Activated CD8-positive, alpha-beta memory T cell treated with anti-CD3 and anti-CD28 coated beads for 36 hours (primary cell): ENCODE results near the gene LRRC42. TPM values are rescaled to one million over a fixed set of nuclear protein-coding genes. Genes with fewer than 3 reads are reported as not detected.

ENCODE experiments used
- CTCF ChIA-PET: fragments of 350-600 bp; sonication (Branson Sonifier 250); formaldehyde crosslinking; loops from one replicate; lab custom pipeline; 2021; ENCODE audit warnings: antibody characterized with exemption; lab: Charles Lee
- POLR2A ChIA-PET: fragments of 350-600 bp; sonication (Branson Sonifier 250); formaldehyde crosslinking; loops from one replicate; lab custom pipeline; 2021; ENCODE audit warnings: antibody characterized with exemption; lab: Charles Lee
- total RNA-seq, 2 experiments: library from RNA; stranded (reverse); gene quantifications; one replicate each; pipeline ENCODE4 v1.2.3, GENCODE V29; 2021

LRRC42 gene
- total RNA-seq, 2 experiments from 2014 or later: 26.9 to 28.1 TPM

DNA sequence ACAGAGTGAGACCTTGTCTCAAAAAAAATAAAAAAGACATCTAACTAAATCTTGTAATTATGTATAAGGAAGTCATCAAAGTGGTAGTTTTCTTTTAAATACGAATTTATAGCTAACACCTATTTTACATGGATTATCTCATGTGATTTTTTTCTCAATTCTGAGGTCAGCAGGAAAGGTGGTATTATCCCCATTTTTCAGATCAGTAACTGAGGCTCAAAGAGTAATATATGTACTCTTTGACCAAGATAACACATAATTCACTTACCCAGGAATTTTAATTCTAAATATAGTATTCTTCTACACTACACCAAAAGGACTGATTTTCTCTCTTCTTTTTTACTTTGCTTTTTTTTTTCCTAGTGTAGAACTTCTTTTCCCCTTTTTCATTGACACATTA is 9.7 kb upstream of the LRRC42 start:
- POLR2A ChIA-PET: no interaction called here
- CTCF ChIA-PET: interaction anchor here (1.0 kb wide), 1 partner anchor 15 kb away, joined by 4 read pairs; no protein-coding TSS in a partner anchor

DNA sequence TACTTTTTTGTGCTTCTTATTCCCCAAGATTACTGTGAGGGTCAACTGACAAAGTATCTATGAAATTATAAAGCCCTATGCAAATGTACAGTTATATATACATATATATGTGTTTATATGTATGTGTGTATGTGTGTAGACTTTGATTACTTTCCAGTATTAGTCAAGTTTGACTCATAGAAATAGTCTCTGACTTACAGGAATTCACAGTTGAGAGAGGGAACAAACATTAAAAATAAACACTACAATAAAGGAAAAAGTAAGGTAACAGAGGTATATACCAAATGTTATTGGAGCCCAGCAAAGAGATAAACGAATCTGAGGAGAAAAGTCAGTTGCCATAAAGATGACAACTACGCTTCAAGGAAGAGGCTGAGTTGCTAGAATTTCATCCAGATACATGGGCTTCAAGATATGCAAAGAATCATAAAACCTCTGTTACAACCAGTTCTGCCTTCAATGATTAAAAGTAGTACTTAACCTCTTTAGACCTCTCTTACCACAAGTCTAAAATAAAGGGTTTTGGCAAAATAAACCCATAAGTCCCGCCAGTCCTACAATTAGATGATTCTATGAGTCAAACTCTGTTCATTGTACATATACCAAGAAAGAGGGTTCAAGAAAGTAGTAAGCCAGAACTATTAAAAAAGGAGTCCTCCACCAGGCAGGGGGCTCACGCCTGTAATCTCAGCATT is 7.9 kb upstream of the LRRC42 start:
- CTCF ChIA-PET: no interaction called here
- POLR2A ChIA-PET: no interaction called here

DNA sequence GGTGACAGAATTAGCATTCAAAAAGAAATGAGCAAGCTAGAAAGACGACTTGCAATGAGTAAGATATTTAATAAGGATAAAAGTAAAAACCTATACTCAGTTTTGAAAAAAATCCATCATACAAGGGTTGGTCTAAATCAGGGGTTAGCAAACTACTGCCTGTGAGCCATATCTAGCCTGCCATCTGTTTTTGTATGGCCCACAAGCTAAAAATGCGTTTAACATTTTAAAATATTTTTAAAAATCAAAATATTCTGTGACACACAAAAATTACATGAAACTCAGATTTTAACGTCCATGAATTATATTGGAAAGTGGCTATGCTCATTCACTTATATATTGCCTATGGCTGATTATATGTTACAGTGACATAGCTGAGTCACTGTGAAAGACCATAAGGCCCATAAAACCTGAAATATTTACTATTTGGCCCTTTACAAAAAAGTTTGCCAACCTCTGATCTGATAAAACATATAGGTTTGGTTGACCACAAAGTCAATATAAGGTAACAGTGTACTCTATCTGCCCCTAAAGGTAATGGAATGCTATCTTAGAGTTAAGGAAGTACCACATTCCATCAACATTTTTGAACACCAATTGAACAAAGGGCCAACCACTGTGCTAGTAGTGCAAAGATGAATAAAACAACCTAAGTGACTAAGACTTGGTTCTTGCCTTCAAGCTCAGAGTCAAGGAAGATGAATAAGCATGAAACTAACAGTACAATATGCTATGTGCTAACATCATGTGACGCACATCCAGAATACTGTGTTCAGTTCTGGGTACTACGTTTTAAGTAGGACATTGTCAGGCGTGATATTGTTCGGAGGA is 3.8 kb upstream of the LRRC42 start:
- POLR2A ChIA-PET: interaction anchor here (0.8 kb wide), 1 partner anchor 52 kb away, joined by 4 read pairs; the partner anchor contains the start of gene YIPF1
- CTCF ChIA-PET: interaction anchor here (1.2 to 1.7 kb wide), 3 partner anchors 49 to 82 kb away, joined by 3 to 5 read pairs (median 4); partner anchors contain the start of gene YIPF1

DNA sequence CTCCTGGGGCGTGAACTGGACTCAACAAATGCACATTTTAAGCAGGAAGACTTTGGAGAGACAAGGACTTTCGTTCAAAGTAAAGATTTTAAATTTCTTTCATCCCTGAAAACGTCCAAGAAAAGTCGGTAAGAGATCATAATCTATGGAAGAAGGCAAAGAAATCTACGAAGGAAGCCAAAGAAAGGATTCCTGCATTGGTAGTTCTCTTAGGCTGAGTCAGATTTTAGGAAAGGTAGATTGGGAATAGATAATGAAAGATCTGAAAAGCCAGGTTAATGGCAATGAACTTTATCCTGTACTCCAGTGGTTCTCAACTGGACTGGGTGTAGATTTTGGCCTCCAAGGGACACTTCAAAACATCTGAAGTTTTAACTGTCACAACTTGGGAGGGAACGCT is 3.1 kb upstream of the LRRC42 start:
- POLR2A ChIA-PET: interaction anchor here (0.8 kb wide), 1 partner anchor 53 kb away, joined by 4 read pairs; the partner anchor contains the start of gene YIPF1

DNA sequence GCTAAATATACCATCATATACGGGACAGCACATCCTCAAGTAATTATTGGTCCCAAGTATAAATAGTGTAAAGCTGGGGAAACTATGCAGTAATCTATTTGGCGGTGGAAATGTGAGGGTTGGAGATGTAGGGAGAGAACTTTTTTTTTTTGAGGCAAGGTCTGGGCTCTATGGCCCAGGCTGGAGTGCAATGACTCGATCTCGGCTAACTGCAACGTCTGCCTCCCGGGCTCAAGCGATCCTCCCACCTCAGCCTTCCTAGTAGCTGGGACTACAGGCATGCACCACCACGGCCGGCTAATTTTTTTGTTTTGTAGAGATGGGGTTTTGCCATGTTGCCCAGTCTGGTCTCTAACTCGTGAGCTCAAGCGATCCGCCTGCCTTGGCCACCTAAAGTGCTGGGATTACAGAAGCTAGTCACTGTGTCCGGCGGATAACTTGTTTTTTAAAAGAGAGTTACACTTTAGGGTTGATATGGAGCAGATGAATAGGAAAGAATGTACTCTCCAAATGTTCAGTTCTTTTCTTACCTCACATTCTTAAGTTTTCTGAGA is 2.6 kb upstream of the LRRC42 start:
- POLR2A ChIA-PET: no interaction called here
- CTCF ChIA-PET: no interaction called here

More for the DNA sequence above, 3.1 kb upstream of the LRRC42 start:
- CTCF ChIA-PET: interaction anchor here (1.4 to 1.7 kb wide), 2 partner anchors 50 to 82 kb away, joined by 4 to 5 read pairs; no protein-coding TSS in a partner anchor

DNA sequence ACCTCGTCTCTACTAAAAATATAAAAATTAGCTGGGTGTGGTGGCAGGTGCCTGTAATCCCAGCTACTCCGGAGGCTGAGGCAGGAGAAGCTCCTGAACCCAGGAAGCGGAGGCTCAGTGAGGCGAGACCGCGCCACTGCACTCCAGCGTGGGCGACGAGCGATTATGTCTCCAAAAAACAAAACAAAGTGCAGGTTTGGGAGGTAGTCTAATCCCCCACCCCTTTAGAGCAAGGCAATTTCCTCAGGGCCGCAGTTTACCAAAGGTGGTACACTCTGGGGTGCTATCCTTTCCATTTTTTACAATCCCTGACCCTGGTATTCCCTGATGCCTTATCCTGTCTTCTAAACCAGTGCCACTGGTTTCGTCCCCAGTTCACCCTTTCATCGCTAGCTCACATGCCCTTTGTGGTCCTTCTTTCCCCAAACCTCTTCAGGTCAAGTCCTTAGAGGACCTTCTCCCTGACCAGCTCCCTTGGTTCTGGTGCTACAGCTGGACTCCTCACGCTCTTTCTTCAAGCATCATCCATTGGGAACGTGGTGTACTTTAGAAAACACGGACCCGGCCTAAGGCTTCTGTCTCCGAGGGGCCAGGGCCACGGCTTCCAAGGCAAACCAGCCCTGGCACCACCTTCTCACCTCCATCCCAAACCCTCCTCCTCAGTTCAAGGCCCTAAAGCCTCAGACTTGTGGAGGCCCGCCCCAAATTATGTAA is 1.5 kb upstream of the LRRC42 start:
- ChIA-PET CTCF (interaction anchor here (1.0 to 2.1 kb wide), 5 partner anchors 12 to 84 kb away, joined by 3 to 9 read pairs (median 3); partner anchors contain the start of gene YIPF1), POLR2A (interaction anchor here (0.5 to 1.9 kb wide), 3 partner anchors 55 to 1392 kb away, joined by 3 to 13 read pairs (median 6); partner anchors contain the start of genes NDC1, TUT4 and YIPF1)

DNA sequence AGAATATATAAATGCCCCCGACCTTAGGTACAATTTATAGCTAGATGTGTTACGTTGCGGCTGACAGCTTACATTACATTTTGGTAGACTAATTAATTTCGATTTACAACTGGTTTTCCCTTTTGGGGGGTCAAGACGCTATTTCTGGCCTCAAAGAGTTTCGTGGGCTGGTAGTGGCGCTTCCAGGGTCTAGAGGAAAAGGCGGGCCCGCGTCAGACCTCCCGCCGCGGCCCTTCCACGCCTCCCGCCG is 1.0 kb upstream of the LRRC42 start:
- CTCF ChIA-PET: interaction anchor here (1.0 to 2.1 kb wide), 6 partner anchors 11 to 85 kb away, joined by 3 to 11 read pairs (median 5); partner anchors contain the start of gene YIPF1
- POLR2A ChIA-PET: interaction anchor here (0.5 to 1.9 kb wide), 3 partner anchors 55 to 1392 kb away, joined by 3 to 13 read pairs (median 6); partner anchors contain the start of genes NDC1, TUT4 and YIPF1

DNA sequence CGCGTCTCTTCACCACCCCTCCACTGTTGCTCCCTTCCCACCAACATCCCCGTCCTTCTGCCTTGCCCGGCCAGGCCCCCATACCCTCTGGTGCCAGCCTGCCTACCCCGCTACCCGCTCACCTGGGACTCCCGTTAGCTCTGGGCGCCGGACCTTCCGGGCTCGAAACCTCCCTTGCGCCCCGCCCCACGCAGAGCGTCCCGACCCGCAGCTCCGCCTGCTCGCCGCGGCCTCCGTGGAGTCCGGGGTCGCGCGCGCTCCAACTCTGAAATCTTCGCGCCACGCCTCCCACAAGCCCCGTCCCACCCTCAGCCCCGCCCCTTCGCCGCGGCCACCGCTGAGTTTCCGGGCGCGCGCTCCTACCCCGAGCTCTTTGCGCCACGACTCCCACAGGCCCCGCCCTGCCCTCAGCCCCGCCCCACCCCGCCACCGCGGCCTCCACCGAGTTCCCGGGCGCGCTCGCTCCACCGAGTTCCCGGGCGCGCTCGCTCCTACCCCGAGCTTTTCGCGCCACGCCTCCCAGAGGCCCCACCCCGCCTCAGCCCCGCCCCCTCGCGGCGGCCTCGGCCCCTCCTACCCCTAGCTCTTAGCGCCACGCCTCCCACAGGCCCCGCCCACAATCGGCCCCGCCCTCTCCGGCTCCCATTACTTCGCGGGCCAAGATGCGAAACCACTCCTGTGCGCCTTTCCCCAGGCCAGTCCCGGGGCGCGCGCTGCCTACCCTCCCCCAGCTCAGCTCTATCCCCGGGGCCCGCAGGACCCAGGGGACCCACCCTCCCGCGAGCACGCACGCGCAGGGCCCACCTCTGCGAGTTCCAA is 508 bp upstream of the LRRC42 start, which contains the start of gene IFT25:
TSS of gene IFT25 (minus strand) at position 267 of the 819 bp plus-strand sequence. CDS start 5,617 bp downstream, outside the sequence.
- POLR2A ChIA-PET: interaction anchor here (0.8 to 1.9 kb wide), 5 partner anchors 56 to 853 kb away, joined by 3 to 13 read pairs (median 6); partner anchors contain the start of genes NDC1, TCEANC2, TMEM59 and YIPF1
- CTCF ChIA-PET: interaction anchor here (1.0 to 2.1 kb wide), 7 partner anchors 11 to 1541 kb away, joined by 3 to 11 read pairs (median 3); partner anchors contain the start of genes ORC1, PRPF38A and YIPF1

DNA sequence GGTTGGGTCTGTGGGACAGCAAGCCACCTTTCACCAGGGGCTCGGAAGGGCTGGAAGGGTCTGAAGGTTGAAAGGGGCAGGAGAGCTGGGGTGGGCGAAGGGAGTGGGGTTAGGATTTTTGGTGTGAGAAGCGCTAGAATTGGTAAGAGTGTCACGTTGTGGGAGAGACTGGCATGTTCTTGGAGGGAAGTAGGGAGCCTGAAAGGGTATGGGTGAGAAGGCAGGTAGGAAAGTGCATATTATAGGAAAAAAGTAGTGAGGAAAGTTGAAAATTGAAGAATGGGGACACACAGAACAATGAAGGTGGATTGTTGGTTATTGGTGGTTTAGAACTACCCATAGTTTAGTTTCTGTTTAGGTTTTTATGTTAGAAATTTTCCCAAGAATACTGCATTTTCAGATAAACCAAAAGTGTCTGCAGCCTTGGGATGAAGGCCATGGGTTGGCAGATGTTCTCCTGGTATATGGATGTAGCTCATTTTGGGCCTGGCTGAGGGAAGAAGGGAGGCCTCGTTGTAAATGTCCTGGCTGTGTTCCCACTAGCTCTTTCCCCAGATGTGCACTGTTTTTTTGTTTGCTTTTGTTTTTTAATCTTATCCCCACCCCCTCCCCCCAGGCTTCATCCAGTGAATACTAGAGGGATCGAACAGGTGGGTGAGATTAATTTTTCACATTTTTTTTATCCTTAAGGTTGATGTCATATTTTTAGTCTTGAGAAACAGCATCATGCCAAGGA is 1.2 kb downstream of the LRRC42 start:
- POLR2A ChIA-PET: no interaction called here
- CTCF ChIA-PET: interaction anchor here (1.0 to 2.6 kb wide), 7 partner anchors 9 to 86 kb away, joined by 4 to 16 read pairs (median 4); no protein-coding TSS in a partner anchor

DNA sequence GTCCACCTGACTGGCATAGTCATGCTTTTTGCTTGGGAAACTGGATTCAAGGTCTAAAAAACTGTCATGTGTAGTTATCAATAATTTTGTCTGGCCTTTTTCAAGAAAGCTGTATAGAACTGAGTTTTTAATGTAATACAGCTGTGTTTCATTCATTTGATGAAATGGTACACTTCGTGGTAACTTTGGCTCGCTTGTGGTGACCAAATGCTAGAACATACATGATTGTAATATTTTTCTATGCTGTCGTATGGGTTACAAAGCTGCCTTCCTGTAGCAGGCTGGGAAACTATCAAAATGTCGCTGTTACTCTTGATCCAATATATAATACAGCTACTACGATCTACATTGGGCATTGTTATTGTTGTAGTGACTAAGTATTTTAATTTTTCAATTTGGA is 2.1 kb downstream of the LRRC42 start:
- POLR2A ChIA-PET: no interaction called here
- CTCF ChIA-PET: interaction anchor here (1.0 to 3.2 kb wide), 9 partner anchors 8 to 87 kb away, joined by 4 to 16 read pairs (median 4); no protein-coding TSS in a partner anchor

DNA sequence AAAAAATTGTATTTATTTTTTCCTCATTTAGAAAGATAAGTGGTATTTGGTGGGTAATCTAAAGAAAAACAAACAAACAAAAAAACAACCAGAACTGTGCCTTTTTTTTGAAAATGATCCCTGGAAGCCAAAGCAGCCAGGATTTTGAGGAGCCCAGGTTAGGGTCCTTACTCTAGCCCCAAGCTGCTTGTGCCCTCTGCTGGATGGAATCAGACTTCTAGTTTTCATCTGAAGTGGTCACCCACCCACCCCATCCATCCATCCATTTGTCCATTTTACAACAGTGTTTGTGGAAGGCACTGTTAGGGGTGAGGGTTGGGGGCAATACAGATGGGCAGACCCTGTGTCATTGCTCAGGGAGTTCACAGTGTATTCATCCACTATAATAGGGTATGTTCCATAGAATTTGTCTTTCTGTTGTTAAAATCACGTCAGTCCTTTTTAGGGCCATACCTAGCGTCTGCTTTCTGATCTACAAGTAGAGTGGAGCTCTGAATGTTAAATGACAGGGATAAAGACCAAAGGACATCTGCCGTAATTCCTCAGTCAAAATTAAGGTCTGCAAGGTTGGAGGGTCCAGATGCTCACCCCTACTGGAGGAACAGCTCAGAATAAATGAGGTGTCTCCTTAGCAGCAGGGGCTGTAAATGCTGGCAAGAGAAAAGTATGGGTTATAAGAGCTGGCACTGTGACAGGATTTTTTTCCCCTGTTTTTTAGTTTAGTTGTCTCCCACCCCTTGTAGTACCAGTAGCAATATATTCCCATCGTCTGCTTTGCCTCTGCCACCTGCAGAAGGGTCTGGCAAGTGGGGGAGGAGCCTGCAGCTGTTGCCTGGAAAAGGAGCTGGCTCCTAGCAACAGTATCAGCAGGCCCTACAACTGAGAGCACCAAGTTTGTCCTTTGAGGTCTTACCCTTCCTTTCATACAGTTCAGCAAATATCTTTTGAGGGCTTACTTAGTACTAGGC is 3.2 kb downstream of the LRRC42 start:
- ChIA-PET POLR2A (no interaction called here), CTCF (interaction anchor here (0.6 to 3.2 kb wide), 8 partner anchors 13 to 88 kb away, joined by 3 to 16 read pairs (median 4); no protein-coding TSS in a partner anchor)

DNA sequence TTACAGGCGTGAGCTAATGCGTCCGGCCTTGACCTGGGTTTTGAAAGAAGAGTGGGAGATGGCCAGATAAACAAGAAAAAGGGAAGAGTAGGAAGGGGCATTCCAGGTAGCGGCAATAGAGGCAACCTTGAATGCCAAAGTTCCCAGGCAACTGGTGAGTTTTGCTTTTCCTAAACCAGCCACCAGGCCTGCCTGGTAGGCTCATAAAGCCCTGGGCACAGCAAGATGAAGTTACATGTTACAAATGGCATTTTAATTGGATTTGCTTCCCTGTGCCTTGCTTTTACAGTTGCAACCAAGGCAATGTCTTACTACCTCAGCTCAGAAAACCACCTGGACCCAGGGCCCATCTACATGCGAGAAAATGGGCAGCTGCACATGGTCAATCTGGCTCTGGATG is 5.5 kb downstream of the LRRC42 start:
- CTCF ChIA-PET: interaction anchor here (1.3 kb wide), 1 partner anchor 15 kb away, joined by 4 read pairs; no protein-coding TSS in a partner anchor

DNA sequence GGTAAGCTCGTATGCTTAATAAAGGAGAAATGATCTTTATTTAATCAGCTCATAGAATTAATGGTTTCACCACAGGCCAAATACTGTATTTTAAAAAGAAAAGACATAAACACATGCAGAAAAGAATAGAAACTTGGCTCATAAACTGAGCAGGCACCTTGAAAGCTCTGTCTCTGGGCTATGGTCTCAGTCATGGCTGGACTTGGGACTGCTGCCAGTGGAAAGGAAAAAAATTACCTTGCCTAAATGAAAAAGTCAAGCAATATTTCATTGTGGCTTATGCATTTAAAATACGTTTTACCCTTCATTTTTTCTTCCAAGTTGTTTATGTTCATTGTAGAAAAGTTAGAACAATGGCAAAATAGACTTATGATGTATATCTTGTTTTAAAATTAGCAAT is 8.0 kb downstream of the LRRC42 start:
- ChIA-PET POLR2A (no interaction called here), CTCF (interaction anchor here (0.8 to 1.0 kb wide), 2 partner anchors 75 to 93 kb away, joined by 3 to 4 read pairs; no protein-coding TSS in a partner anchor)

More for the DNA sequence above, 5.5 kb downstream of the LRRC42 start:
- POLR2A ChIA-PET: no interaction called here

DNA sequence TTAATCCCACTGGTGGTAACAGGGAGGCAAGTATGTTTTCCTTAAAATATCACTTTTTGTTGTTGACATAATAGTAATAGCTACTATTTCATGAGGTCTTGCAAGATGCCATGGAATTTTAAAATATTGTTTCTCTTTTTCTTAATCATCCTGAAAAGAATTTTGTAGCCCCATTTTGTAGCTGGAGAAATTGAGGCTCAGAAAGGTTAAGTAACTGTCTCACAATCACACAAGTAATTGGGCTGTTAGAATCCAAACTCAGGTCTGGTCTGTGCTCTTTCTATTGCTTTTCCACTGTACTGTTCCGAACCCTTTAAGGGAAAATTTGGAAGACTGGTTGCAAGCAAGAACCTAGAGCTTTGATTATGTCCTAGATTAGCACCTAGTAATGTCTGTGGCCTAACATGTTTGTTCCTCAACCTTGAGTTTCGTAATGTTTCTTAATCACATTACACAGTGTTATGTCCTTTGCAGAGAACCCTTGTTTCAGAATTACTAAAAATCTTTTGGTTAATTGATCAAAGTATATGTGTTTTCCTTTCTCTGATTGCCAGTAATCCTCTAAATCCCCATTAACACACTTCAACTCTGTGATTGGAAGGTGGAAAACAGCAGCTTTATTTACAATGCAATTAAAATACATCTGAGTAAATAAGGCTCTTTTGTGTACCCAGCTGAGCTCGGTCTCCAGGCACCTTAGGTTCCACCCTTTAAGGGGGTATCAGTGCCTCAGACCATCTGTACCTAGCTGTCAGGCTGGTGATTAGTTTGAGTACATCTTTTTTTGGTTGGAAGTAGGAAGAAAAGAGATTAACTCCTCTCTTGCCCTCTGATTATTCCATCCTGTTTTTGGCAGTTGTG is 10.4 kb downstream of the LRRC42 start:
- ChIA-PET POLR2A (no interaction called here), CTCF (interaction anchor here (0.6 to 1.4 kb wide), 4 partner anchors 9 to 124 kb away, joined by 3 to 4 read pairs (median 3); partner anchors contain the start of gene IFT25)
